ENCODE data around the gene EPM2A.

DNA sequence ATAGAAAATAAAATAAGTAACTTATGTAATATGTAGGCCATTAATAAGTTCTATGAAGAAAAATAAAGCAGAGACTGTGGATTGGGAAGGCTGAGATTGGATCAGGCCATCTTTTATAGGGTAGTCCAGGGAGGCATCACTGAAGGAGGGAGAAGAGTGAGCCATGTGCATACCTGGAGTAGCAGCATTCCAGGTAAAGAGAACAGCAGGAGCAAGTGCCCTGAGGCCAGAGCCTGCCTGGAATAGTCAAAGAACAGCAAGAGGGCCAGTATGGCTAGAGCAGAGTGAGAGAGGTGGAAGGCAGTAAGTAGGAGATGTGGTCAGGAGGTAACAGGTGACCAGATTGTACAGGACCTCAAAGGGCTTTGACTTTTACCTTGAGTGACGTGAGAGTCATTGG, 112.1 kb downstream of the EPM2A start:
- no peak for TF ChIP-seq CTCF (IDR thresholded peaks at IDR 0.05; ENCODE audit: low read depth, low read length)
- no peak for TF ChIP-seq MYC (IDR thresholded peaks at IDR 0.05; ENCODE audit: low read depth, low read length)
- TF ChIP-seq POLR2A (IDR thresholded peaks at IDR 0.05; ENCODE audit: extremely low read depth, insufficient read length): no peak
